NCI-H1436 (cell line): ENCODE data around the gene IL1R2.

Experiments used
- DNase-seq: peaks from one replicate; lab custom pipeline; 2025; lab: John Stamatoyannopoulos, UW

IL1R2 gene

GRCh38 chr2:101975171-101975870 is 16.4 kb upstream of the IL1R2 start:
- DNase-seq: no peak

GRCh38 chr2:101976891-101977290 is 14.9 kb upstream of the IL1R2 start:
- no peak for DNase-seq

GRCh38 chr2:101980368-101980767 is 11.4 kb upstream of the IL1R2 start:
- DNase-seq: no peak

GRCh38 chr2:101981066-101981465 is 10.7 kb upstream of the IL1R2 start:
- no peak for DNase-seq

GRCh38 chr2:101981504-101981903 is 10.3 kb upstream of the IL1R2 start:
- no peak for DNase-seq

- DNase-seq: no peak
These were observed 9.2 kb upstream of the IL1R2 start for GRCh38 chr2:101982495-101983029.

- DNase-seq: no peak
These were observed 8.3 kb upstream of the IL1R2 start for GRCh38 chr2:101983486-101983885.

- no peak for DNase-seq
These were observed 7.8 kb upstream of the IL1R2 start for GRCh38 chr2:101983928-101984327.

GRCh38 chr2:101984656-101985055 is 7.1 kb upstream of the IL1R2 start:
- no peak for DNase-seq

- no peak for DNase-seq
These were observed 6.5 kb upstream of the IL1R2 start for GRCh38 chr2:101985101-101985792.

GRCh38 chr2:101985793-101986164 is 6.0 kb upstream of the IL1R2 start:
- no peak for DNase-seq

GRCh38 chr2:101986376-101986775 is 5.4 kb upstream of the IL1R2 start:
- no peak for DNase-seq

- DNase-seq: no peak
These were observed 4.7 kb upstream of the IL1R2 start for GRCh38 chr2:101986804-101987740.

GRCh38 chr2:101987832-101988231 is 3.9 kb upstream of the IL1R2 start:
- no peak for DNase-seq

GRCh38 chr2:101988541-101988940 is 3.2 kb upstream of the IL1R2 start:
- DNase-seq: no peak

- no peak for DNase-seq
These were observed 1.9 kb upstream of the IL1R2 start for GRCh38 chr2:101989740-101990460.

- DNase-seq: no peak
These were observed 2.0 kb downstream of the IL1R2 start for GRCh38 chr2:101993772-101994171.

GRCh38 chr2:101995019-101995418 is 3.3 kb downstream of the IL1R2 start:
- no peak for DNase-seq

- DNase-seq: no peak
These were observed 4.0 kb downstream of the IL1R2 start for GRCh38 chr2:101995804-101996203.

- DNase-seq: no peak
These were observed 6.8 kb downstream of the IL1R2 start for GRCh38 chr2:101998556-101998895.

- DNase-seq: no peak
These were observed 7.4 kb downstream of the IL1R2 start for GRCh38 chr2:101998896-101999789.
